ENCODE measurements around the gene DLEC1.

DNA sequence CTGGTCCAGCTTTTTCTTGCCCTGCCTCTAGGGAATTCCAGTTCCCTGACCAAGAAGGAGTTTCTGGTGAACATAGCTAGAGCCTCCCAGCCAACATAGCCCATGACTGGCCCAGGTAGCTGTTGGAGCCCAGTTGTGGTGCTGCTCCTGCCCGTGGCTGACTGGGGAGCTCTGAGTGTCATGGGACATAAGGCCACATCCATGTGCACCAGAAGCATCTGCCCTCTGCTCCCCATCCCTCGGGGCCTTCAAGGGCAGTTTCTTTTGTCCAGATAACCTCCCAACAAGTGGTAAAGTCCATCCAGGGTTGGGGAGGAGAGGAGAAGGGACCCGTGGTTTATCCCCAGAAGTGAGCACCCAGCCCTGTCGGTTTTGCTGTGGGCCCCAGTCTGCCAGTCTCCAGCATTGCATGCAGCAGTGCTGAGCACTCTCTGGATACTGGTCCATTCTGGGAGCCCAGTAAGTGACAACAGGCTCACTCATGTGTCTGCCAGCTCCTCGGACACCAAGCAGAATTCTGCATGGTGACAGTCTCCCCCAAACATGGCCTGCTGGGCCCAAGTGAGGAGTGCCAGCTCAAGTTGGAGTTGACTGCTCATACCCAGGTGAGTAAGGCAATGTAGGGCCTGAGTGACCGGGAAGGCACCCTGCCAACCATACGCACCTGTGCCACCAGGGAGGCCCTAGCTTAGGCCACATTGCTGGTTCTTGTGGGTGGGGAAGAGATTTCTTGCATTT lies 69.1 kb downstream of the DLEC1 start:
- TF ChIP-seq, protein P1, sequence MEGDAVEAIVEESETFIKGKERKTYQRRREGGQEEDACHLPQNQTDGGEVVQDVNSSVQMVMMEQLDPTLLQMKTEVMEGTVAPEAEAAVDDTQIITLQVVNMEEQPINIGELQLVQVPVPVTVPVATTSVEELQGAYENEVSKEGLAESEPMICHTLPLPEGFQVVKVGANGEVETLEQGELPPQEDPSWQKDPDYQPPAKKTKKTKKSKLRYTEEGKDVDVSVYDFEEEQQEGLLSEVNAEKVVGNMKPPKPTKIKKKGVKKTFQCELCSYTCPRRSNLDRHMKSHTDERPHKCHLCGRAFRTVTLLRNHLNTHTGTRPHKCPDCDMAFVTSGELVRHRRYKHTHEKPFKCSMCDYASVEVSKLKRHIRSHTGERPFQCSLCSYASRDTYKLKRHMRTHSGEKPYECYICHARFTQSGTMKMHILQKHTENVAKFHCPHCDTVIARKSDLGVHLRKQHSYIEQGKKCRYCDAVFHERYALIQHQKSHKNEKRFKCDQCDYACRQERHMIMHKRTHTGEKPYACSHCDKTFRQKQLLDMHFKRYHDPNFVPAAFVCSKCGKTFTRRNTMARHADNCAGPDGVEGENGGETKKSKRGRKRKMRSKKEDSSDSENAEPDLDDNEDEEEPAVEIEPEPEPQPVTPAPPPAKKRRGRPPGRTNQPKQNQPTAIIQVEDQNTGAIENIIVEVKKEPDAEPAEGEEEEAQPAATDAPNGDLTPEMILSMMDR (IDR thresholded peaks at IDR 0.05), result no peak
- TF ChIP-seq REST (IDR thresholded peaks at IDR 0.05; ENCODE audit: insufficient read depth in 1 of 2, low read depth in 2 of 2, low read length in 1 of 2) (no peak), SIN3A (IDR thresholded peaks at IDR 0.05; ENCODE audit: borderline replicate concordance, insufficient read depth, low read depth, low read length) (no peak), POLR2AphosphoS5 (IDR thresholded peaks at IDR 0.05; ENCODE audit: low read depth, low read length) (no peak), TCF7L2 (IDR thresholded peaks at IDR 0.05; ENCODE audit: low read depth, low read length) (no peak)
